Activated CD8-positive, alpha-beta memory T cell treated with anti-CD3 and anti-CD28 coated beads for 36 hours (primary cell): ENCODE measurements around the gene GBA2. TPM values are rescaled to one million over a fixed set of nuclear protein-coding genes. Genes with fewer than 3 reads are reported as not detected.

ENCODE experiments used
- CTCF ChIA-PET: fragments of 350-600 bp; sonication (Branson Sonifier 250); formaldehyde crosslinking; loops from one replicate; lab custom pipeline; 2021; ENCODE audit warnings: antibody characterized with exemption; lab: Charles Lee
- POLR2A ChIA-PET: fragments of 350-600 bp; sonication (Branson Sonifier 250); formaldehyde crosslinking; loops from one replicate; lab custom pipeline; 2021; ENCODE audit warnings: antibody characterized with exemption; lab: Charles Lee
- total RNA-seq, 2 experiments: library from RNA; stranded (reverse); gene quantifications; one replicate each; pipeline ENCODE4 v1.2.3, GENCODE V29; 2021

GBA2 gene
- total RNA-seq, result 10 to 100 TPM; 38.7 to 40.1 TPM

GRCh38 chr9:35748858-35749514 is at the start of gene GBA2, which contains the start of gene RGP1:
Gene GBA2, minus strand, starts transcription at chr9:35749228. Its CDS starts 524 bp downstream, at chr9:35748704.
Gene RGP1, plus strand, starts transcription at chr9:35749287. Its CDS starts 469 bp downstream, at chr9:35749756.
- CTCF ChIA-PET, result interaction anchor here (0.9 to 3.2 kb wide), 6 partner anchors 8 to 52 kb away, joined by 3 to 15 read pairs (median 7); partner anchors contain the start of genes CREB3 and TLN1
- POLR2A ChIA-PET, result interaction anchor here (0.6 to 3.0 kb wide), 4 partner anchors 17 to 91 kb away, joined by 3 to 27 read pairs (median 4); partner anchors contain the start of genes CCDC107, CREB3, RMRP and TLN1

- CTCF ChIA-PET, result interaction anchor here (0.8 to 1.8 kb wide), 2 partner anchors 14 to 29 kb away, joined by 3 to 5 read pairs; partner anchors contain the start of gene SPAG8
- POLR2A ChIA-PET, result interaction anchor here (0.5 to 0.6 kb wide), 3 partner anchors 31 to 122 kb away, joined by 3 read pairs; partner anchors contain the start of genes FAM221B and TMEM8B
Observed at GRCh38 chr9:35797311-35798109, 48.5 kb upstream of the GBA2 start.

DNA sequence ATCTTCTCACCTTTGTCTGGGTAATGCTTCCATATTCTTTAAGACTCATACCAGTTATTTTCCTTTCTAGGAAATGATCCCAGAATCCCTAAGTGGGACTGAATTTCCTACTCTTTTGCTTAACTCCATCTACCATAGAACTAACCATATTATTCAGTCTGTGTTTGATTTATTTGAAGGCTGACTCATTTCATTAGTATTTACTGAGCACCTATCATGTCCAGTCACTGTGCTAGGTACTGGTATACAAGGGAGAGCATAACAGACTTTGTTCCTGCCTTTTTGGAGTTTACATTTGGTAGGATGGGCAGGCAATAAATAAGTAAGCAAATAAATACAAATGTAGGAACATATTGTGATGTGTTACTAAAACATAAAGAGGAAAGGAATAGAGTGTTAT is 46.7 kb upstream of the GBA2 start:
- ChIA-PET POLR2A (no interaction called here), CTCF (interaction anchor here (1.9 kb wide), 1 partner anchor 87 kb away, joined by 4 read pairs; no protein-coding TSS in a partner anchor)

DNA sequence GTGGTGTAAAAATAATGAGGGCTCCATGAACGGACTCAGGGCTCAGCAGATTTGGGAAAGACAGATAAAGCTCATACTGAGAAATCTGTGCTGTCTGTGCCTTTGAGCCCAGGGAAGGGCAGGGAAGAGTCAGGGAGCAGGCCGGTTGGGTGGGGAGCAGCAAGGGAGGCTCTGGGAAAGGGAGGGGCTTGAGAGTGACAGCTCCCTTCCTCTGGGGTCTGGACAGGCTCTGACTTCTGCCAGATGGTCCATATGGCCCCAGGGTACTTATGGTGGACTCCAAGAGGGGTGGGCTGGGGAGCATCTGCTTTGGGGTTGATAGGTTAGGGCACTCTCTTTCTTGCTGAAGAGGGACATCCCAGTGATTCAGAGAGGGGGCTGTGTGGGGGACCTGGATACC is 44.4 kb upstream of the GBA2 start:
- ChIA-PET POLR2A (no interaction called here), CTCF (no interaction called here)

DNA sequence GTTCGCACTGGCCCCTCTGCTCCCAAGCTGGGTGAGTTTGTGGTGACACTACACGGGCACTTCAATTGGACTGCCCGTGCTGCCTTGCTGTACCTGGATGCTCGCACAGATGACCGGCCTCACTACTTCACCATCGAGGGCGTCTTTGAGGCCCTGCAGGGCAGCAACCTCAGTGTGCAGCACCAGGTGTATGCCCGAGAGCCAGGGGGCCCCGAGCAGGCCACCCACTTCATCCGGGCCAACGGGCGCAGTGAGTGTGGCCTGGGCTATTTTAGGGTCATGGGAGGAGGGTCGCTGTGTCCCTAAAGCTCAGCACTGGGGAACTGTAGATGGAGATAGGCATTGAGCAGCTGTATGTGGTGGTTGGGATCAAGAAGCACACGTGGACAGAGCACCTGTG is 43.8 kb upstream of the GBA2 start:
- CTCF ChIA-PET, result no interaction called here
- POLR2A ChIA-PET, result no interaction called here

GRCh38 chr9:35792024-35792813 is 43.2 kb upstream of the GBA2 start:
- POLR2A ChIA-PET, result no interaction called here
- CTCF ChIA-PET, result no interaction called here

GRCh38 chr9:35791297-35791921 is 42.4 kb upstream of the GBA2 start, which contains the start of gene NPR2:
Gene NPR2, plus strand, starts transcription at chr9:35791591. Its CDS starts 818 bp downstream, at chr9:35792409.
- ChIA-PET CTCF (no interaction called here), POLR2A (no interaction called here)

GRCh38 chr9:35790385-35791296 is 41.6 kb upstream of the GBA2 start:
- ChIA-PET POLR2A (interaction anchor here (0.6 kb wide), 1 partner anchor 42 kb away, joined by 3 read pairs; the partner anchor contains the start of genes GBA2 and RGP1), CTCF (interaction anchor here (0.5 to 2.9 kb wide), 26 partner anchors 8 to 161 kb away, joined by 3 to 17 read pairs (median 3); partner anchors contain the start of genes FAM221B and TMEM8B)

DNA sequence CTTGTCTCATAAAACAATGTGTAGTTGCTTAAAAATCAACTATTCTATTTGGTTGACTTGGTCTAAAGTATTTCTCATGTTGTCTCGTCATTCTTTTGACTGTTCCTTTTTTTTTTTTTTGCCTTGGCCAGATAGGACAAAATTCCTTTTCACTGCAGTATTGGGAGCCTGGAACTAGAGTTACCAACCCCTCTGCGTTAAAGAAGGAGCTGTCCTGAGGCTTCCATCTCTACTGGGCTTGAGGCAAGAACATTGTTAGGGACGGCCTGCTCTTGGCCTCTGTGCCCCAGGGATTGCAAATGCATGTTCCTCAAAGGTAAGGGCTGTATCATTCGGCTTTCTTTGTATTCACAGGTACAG is 41.0 kb upstream of the GBA2 start:
- POLR2A ChIA-PET, result interaction anchor here (0.6 kb wide), 1 partner anchor 41 kb away, joined by 3 read pairs; the partner anchor contains the start of genes GBA2 and RGP1

DNA sequence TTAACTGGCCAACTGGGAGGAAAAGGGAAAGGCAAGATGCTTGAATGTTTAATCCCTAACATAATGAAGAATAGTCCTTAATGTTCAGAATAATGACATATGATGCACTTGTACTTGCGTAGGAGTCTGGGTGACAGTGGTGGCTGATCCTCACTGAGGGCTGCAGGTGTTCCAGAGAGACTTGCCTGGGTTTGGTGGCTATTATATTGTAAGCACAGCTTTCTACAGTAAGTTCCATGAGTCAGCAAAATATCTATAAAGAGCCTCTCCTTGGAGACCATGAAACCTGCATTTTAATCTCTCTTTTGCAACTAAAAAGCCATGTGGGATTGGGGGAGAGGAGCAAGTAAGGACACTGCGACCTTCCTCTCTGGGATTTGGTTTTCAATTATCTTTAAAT is 40.5 kb upstream of the GBA2 start:
- POLR2A ChIA-PET, result no interaction called here

More for the DNA sequence above, 41.0 kb upstream of the GBA2 start:
- CTCF ChIA-PET, result interaction anchor here (0.5 to 2.9 kb wide), 25 partner anchors 9 to 160 kb away, joined by 3 to 17 read pairs (median 3); partner anchors contain the start of genes FAM221B and TMEM8B

DNA sequence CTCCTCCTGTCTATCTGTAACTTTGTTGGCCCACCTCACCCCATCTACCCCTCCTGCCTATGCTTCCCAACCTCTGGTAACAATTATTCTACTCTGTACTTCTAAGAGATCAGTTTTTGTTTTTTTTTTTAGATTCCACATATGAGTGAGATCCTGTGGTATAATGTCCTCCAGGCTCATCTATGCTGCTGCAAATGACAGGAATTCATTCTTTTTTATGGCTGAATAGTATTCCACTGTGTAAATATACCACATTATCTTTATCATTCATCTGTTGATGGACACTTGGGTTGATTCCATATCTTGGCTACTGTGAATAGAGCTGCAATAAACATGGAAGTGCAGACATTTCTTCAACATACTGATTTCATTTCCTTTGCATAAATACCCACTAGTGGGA is 34.4 kb upstream of the GBA2 start:
- ChIA-PET CTCF (no interaction called here), POLR2A (no interaction called here)

More for the DNA sequence above, 40.5 kb upstream of the GBA2 start:
- CTCF ChIA-PET, result interaction anchor here (0.6 to 2.9 kb wide), 23 partner anchors 9 to 810 kb away, joined by 3 to 17 read pairs (median 3); partner anchors contain the start of genes FAM221B and TMEM8B

DNA sequence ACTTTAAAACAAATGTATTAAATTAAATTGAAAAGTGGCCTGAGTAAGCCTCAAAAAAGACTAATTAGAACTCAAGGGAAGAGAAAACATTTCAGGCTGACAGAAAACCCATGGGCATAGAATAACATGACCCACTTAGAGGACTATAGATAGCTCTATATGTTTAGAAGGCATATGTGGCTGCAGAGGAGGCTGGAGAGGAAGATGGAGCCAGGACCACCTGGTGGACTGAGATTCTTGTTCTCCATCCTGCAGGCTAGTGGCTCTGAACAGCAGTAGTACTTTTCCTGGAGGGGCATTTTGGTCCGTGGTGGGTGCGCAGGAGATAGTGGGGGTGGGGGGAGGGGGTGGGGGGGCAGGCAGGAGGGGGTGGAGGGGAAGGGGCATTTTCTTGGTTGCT is 32.0 kb upstream of the GBA2 start:
- CTCF ChIA-PET, result no interaction called here
- POLR2A ChIA-PET, result no interaction called here

DNA sequence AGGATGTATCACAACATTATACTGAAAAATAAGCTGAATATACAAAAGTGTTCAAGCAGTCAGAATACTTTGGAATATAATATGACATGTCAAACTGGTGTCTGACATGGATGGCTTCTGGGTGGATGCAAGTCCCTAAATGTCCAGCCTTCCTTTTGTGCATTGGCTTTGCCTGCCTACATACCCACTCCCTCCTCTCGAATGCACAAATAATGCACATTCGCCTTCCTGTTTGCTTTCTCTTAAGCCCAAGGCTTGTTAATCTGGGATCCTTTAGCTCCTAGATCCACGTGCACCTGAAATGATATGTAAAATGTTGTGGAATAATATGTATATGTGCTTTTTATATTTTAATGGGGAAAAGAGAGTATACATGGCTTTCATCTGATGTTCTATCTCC is 29.5 kb upstream of the GBA2 start:
- POLR2A ChIA-PET, result no interaction called here
- CTCF ChIA-PET, result interaction anchor here (0.9 to 3.6 kb wide), 3 partner anchors 12 to 120 kb away, joined by 3 to 8 read pairs (median 4); no protein-coding TSS in a partner anchor

DNA sequence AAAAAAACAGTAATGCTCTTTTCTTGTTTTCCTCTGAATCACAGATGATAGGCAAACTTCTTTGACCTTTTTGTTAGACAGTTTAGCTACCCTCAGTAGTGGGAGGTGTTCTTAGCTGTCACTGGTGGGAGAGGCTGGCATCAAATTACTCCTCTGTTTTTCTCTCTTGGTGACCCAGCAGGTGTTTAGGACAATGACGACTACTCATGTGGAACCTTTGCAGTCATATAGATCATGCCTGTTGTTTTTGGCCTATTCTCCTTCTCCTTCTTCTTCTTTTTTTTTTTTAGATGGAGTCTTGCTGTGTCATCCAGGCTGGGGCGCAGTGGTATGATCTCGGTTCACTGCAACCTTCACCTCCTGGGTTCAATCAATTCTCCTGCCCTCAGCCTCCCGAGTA is 27.0 kb upstream of the GBA2 start:
- ChIA-PET POLR2A (no interaction called here), CTCF (interaction anchor here (1.0 to 3.6 kb wide), 2 partner anchors 14 to 106 kb away, joined by 3 to 8 read pairs; no protein-coding TSS in a partner anchor)

DNA sequence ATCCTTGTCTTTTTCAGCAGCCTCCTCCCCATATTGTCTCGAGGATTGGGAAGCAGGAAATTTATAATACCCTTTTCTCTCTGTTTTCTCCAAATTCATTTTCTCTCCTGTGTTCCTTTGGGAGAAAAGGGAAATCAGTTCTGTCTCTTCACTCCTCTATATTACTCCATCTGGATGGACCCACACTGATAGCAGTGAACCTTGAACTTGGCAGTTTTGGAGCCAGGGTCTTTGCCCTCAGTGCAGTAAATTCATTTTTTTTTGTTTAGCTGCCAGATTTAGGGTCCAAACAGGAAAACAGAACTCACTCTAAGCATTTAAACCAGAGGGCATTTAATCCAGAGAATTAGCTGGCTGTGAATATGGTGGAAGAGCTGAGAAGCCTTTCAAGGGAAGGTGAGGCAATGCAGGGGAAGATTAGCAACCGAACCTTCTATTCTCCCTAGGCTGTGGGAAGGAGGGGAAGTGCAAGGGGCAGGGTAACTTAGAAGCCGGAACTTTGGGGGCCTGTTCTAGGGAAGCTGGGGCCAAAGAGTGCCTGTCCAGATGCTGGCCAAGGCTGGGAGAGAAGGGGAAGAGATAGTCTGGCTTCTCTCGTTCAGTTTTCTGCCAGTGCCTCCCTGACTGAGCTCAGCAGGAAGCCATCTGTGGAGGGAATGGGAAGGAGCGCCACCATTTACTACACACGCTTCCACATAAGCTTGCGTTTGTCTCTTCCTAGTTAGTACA is 26.0 kb upstream of the GBA2 start:
- ChIA-PET CTCF (interaction anchor here (1.0 to 3.6 kb wide), 2 partner anchors 15 to 107 kb away, joined by 3 to 8 read pairs; no protein-coding TSS in a partner anchor), POLR2A (no interaction called here)

DNA sequence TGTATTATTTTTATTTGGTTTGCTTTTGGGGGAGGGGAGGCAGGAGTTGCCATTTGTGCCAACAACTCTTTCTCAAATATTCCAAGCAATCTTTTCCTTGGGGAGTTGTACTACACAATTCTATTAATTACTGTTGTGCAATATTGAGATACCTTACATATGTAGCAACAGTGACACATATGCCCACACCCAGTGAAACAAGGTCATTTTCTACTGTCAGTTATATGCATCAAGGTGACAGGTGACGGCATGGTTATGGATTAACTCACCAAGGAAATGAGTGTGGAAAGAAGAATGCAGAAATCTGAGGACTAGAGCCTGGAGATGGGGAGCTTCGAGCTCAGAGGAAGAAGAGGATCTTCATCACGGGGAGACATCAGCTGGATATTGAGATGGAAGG is 22.9 kb upstream of the GBA2 start:
- ChIA-PET POLR2A (no interaction called here), CTCF (interaction anchor here (1.8 kb wide), 1 partner anchor 17 kb away, joined by 5 read pairs; no protein-coding TSS in a partner anchor)
